HG03571 (cell line): ENCODE data around the gene TFB1M.
"Not testable (repeated sequence)": the region's sequence is repeated elsewhere in the genome, so short reads cannot be mapped to it uniquely, and the experiment has no call there.

Experiments
- ATAC-seq: cut with Tn5 transposase; IDR thresholded peaks from one replicate; pipeline ENCODE4 v1.9.1; 2021; ENCODE audit not compliant: unreplicated experiment

The TFB1M gene

GRCh38 chr6:155303361-155303870 is 10.9 kb downstream of the TFB1M start:
- no peak for ATAC-seq

DNA sequence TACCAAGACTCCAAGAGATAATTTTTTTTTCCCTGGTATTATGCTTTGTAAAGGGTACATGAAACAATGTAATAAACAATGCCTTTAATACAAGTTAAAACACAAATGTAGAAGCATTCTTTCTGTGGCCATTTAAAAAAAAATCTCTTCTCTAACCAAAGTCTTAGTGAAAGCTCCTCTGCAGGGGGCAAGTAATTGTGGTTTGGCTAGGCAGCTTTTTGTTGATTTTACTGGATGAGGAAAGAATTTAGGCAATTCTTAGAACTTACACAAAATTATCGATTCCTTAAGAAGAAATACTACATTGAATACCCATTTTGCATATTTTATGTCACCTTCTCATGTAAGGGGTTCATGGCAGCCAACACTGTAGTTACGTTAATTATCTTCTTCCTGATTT is 12.4 kb downstream of the TFB1M start:
- no peak for ATAC-seq

DNA sequence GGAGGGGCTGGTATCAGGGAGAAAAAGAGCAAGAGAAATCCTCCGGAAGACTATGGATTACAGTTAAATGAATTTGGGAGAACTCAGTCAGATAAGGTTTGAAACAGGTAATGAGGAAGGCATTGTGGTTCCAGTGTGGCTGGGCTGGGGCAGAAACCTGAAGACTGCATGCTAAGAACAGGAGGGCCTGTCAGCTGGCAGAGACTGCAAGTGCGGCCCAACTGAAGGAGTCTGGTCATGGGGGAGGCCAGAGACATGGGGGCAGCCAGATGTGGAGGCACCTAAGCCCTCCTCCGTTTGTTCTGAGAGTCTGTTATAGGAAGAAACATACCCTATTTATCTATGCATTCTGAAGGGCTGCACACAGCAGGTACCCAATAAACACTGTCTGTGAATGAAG is 16.6 kb downstream of the TFB1M start:
- no peak for ATAC-seq

DNA sequence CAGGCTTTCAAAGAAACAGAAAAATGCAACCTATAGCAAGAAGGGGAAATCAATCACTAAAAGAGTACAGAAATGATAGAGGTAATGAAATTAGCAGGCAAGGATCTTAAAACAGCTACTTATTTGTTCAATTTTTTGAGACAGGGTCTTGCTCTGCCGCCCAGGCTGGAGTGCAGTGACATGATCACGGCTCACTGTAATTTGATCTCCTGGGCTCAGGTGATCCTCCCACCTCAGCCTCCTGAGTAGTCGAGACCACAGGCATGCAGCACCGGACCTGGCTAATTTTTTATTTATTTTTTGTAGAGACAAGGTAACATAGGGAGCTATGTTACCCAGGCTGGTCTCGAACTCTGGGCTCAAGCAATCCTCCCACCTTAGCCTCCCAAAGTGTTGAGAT is 21.6 kb downstream of the TFB1M start:
- no peak for ATAC-seq

- ATAC-seq: no peak
Observed at GRCh38 chr6:155291291-155291690, 23.0 kb downstream of the TFB1M start.

- ATAC-seq: no peak
Observed at GRCh38 chr6:155290491-155290890, 23.8 kb downstream of the TFB1M start.

- ATAC-seq: no peak
Observed at GRCh38 chr6:155287762-155288161, 26.5 kb downstream of the TFB1M start.

GRCh38 chr6:155284775-155285174 is 29.5 kb downstream of the TFB1M start:
- no peak for ATAC-seq

DNA sequence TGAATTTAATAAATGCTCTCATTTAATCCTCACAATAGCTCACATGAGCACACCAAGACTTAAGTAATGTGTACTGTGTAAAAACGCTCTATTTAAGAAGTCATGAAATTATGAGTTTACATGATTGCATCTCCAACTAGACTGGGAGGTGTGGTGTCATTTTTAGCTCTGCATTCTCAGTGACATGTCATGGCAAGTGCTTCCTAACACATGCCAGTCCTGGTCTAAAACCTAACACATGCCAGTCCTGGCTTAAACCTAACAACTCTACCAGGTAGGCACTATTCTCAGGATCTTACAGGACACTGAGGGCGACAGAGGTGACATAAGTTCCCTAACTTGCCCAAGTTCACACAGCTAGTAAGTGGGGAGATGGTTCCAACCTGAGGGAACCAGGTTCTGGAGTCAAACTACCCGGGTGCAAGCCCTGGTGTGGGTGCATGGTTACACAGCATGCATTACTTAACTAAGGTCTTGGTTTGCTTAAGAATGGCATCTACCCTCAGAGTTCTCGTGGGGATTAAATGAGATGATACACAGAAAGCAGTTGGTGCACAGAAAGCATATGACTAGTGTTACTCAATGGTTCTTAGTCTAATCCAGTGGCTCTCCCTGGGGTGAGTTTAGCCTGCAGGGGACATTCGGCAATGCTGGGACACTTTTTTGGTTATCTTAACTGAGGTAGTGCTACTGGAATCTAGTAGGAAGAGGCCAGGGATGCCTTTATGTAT is 35.8 kb downstream of the TFB1M start:
- no peak for ATAC-seq

GRCh38 chr6:155276638-155277037 is 37.6 kb downstream of the TFB1M start:
- no peak for ATAC-seq

DNA sequence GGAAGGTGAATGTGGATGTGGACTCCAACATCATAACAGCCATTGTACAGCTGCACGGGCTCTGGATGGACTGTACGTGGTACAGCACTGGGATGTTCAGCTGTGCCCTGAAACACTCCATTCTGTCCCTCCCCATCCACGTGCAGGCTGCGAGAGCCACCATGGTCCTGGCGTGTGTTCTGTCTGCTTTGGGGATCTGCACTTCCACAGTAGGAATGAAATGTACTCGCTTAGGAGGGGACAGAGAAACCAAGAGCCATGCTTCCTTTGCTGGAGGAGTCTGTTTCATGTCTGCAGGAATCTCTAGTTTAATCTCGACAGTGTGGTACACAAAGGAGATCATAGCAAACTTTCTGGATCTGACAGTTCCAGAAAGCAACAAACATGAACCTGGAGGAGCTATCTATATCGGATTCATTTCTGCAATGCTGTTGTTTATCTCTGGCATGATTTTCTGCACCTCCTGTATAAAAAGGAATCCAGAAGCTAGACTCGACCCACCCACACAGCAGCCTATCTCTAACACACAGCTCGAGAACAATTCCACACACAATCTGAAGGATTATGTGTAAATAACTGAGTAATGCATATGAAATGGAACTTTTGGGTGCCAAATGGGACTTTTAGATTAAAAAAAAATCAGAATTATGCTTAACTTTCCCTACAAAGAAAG is 38.3 kb downstream of the TFB1M start:
- no peak for ATAC-seq

GRCh38 chr6:155274533-155274932 is 39.8 kb downstream of the TFB1M start:
- no peak for ATAC-seq

GRCh38 chr6:155274106-155274505 is 40.2 kb downstream of the TFB1M start:
- no peak for ATAC-seq

GRCh38 chr6:155273431-155273830 is 40.9 kb downstream of the TFB1M start:
- no peak for ATAC-seq

- no peak for ATAC-seq
Observed at GRCh38 chr6:155272353-155273232, 41.7 kb downstream of the TFB1M start.

- no peak for ATAC-seq
Observed at GRCh38 chr6:155271145-155271544, 43.1 kb downstream of the TFB1M start.

DNA sequence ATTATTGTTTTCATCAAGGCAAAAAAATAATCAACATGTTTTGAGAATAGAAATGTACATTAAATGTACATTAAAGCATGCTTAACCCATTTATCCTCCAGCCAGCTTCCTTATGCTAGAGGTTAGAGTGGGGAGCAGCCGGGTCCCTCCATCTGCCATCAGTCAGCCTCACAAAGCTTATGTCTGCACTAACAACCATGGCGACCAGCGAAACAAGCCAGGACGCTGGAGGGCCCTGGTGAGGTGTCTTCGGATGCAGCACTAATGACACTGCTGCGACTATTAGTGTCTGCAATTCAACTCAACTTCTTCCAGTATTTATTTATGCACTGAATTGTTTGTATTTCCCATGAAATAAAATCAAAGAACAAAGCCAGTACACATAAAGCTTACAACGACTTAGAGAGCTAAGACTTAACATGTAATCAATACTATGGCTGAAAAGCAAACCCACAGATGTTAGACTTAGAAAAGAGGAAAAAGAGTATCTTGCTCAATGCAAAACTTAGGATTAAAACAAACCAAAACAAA is 43.7 kb downstream of the TFB1M start:
- no peak for ATAC-seq

DNA sequence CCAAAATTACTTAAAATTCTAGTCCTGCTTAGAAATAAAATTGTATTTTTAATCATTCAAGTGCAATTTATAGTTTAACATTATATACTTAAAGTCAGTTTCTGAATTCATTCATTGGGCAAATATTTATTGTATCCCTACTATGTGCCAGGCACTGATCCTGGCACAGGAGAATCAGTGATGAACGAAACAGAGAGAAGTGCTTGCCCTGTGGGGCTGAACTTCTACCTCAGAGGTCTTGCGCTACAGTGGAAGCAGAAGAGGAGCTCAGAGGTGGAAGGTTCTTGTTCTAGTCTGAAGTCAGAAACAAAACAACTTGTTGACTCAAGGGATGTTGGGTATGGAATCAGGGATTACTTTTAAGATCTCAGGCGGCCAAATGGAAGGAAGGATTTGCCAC is 44.5 kb downstream of the TFB1M start:
- no peak for ATAC-seq

DNA sequence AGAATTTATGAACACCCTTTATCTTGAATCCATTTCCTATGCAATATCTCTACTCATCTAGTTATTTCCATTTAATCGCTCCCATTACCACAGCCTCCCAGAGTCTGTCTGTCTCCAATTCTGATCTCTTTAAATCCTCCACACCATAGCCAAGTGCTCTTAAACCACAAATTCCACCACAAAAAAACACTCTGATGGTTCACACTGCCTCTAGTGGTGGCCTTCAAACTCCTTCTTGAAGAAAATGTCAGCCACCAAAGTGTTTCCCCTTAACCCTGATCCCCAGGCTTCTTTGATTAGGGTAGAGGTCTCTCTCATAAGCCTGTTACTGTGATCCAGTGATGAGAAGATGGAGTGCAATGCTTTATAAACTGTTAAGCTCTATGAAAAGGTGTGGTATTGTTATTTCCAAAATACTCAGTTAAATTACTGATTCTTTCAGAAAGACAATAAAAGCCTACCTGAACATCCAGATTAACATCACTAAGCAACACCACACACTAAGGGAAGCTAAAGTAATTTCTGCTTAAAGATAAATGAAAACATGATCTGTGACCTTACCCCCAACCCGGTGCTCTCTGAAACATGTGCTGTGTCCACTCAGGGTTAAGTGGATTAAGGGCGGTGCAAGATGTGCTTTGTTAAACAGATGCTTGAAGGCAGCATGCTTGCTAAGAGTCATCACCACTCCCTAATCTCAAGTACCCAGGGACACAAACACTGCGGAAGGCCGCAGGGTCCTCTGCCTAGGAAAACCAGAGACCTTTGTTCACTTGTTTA is 46.0 kb downstream of the TFB1M start:
- not testable (repeated sequence) for ATAC-seq

- ATAC-seq: no peak
Observed at GRCh38 chr6:155267411-155267810, 46.9 kb downstream of the TFB1M start.
